ENCODE measurements around the gene MYO18B.

DNA sequence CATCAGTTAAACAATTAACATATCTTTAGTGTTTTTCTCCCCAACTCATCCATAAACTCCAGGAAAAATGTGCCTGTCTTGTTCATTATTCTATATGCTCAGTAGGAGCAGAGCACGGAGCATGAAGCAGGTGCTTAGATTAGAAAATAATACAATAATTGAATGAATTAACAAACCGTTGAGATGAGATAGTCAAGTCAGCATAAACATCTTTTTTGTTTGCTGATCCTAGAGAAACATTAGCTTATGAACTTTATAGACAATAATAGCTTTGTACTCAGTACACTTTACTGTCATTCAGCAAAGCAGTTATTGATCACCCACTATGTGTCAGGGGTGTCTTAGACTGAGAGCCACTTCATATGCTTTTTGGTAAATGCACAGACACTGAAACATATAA lies 322.1 kb downstream of the MYO18B start:
- TF ChIP-seq EZH2 (IDR thresholded peaks at IDR 0.05; ENCODE audit: low read length) (no peak), CTCF (optimal IDR thresholded peaks at IDR 0.05 in 1 of 3, IDR thresholded peaks at IDR 0.05 in 1 of 3, conservative IDR thresholded peaks at IDR 0.05 in 1 of 3; ENCODE audit: extremely low read depth in 1 of 3, insufficient read depth in 2 of 3, low read length in 3 of 3) (no peak)

All from keratinocyte (primary cell).